NCI-H526 (cell line): Measurements from ENCODE around the gene ESM1.

ENCODE experiments used
- DNase-seq, 2 experiments: peaks; one replicate each; lab custom pipeline; 2025; lab: John Stamatoyannopoulos, UW

The ESM1 gene

DNA sequence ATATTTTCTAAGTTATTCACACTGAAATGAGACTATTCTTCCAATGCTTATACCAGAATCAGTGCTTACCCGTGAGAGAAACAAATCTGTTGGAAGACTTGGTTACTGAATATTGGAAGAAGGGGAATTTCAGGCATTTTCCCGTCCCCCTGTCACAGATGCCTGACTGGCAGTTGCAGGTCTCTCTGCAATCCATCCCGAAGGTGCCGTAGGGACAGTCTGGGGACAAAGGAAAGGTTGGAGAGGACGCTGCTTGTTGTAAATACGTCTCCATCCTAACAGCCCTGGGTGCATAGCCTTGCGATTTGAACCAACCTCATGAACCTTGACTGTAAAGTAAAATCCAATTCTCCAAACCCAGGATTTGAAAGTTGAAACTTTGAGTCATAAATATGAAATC is 3.5 kb downstream of the ESM1 start:
- DNase-seq, result no peak

DNA sequence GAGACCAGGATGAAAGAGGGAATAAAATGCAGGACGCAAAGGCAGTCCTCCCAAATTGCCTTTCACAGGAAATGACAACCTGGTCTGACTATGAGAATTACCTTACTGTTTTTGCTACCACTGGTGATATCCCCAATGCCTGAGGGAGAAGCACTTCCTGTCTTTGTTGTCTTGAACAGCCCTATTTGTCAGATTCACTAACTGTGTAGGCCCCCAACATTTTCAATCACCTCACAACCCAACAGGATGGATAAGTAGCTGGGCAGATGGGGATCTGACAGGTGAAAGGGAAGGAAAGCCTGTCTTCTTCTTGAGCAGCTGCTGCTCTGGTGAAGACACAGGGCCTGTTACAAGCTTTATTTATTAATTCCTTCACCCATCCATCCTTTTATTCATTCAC is 9.7 kb downstream of the ESM1 start:
- DNase-seq, result no peak

DNA sequence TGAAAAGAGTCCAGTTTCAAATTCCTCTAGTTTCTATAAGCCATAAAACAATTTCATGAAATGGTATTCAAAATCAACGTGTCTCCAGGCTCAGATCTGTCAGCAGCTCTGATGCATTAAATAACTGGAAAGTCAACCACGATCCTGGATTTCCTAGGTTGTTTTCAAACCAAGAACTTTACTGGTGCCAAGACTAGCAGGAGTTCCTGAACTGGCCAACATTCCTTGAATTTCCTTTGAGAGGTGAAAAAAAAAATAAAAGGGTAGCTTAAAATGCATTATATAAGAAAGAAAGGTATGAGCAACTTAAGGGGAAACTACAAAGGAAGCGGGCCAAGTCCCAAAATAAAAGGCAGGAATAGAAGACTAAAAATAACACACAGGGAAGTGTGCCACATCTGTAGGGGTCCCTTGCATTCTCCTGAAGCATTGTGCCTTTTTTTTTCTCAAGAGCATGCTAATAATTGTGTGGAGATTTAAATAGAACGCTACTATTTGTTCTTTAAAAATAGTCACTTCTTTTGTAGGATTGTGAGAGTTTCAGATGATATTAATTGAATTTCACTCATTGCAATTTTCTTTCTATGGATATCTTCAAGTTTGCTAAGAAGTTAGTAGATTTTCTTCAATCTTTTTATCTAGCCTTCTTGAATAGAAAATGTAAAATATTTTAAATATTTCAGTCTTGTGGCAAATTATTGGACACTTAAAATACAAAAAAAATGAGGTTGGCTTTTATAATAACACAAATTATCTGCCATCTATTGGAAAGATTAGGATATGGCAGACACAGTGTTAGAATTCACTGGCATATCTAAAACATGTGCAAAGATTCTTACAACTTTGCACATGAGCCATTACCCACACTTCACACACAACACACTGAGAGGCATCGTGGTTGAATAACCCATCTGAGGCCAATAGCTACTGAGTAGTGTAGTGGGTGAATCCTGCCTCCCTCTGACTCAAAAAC is 15.3 kb downstream of the ESM1 start:
- DNase-seq, result no peak

DNA sequence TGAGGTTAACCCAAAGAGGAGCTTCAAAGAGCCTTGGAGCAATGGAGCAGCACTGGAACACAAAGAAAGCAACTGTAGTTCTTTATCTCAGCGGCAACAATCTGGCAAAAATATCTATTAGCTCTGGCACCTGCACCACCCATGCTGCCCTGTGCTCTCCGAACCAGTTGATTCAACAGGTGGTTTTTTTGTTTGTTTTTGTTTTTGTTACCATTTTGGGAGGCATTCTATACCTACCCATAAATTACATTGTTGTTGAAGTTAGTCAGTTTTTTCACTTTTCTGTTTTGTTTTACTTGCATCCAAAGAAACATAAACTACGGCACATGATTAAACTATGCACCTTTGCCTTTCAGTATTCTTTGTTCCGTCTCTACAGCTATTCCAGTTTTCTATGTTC is 16.2 kb downstream of the ESM1 start:
- no peak for DNase-seq

DNA sequence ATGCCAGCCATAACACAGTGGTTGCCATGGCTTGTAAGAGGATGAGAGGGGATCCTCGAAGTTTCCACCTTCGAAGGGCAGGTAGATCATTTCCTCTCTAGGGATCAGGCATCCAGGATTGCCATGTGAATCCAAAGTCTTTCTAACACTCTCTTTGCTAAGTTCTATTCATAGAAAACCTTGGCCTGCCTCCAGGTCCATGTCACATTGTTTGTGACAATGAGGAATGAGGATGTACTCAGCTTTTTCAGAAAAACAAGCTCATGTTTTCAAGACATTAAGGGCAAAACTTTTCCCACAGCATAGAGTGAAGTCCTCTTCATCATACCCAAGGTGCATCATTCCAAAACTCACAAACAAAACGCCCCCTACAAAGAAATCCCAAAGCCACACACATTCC is 19.6 kb downstream of the ESM1 start:
- DNase-seq, result no peak

DNA sequence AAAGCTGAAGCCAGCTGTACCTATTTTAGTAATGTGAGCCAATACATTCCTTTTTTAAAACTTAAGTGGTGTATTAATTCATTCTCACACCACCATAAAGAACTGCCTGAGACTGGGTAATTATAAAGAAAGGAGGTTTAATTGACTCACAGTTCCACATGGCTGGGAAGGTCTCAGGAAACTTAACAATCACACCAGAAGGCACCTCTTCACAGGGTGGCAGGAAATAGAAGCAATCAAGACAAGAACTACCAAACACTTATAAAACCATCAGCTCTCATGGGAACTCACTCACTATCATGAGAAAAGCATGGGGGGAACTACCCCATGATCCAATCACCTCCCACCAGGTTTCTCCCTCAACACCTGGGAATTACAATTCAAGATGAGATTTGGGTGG is 21.0 kb downstream of the ESM1 start:
- no peak for DNase-seq

DNA sequence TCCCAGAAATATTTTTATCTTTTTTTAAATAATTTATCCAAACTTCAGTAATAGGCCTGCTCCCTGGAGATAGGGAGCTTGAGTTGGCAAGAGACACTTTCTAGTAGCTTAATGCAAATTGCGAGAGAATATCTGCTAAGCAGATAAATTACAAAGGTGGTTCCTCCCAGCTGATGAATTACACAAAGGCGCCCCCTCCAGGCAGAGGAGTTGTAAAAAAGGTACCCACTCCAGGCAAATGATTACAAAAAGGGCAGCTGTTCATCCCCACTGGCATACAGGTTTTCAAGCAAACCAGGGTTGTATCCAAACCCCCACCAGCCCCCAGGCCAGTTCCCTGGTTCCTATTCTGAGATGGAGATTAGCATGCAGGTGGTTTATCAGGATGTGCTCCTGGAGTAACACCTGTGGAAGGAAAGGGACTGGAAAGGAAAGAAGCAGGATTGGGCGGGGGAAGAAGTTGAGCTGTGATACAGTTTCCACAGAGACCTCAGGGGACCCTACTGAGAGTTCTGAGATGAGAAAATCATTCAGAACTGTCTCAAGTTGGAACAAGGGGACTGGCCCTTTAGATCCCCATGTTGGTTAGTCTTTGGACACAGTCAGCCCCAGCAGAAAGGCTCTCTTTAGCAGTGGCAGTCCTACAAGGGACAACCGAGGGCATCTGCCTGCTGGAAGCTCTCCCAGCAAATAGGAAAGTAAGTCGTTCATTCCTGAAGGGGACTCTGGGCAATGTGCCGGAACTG is 25.5 kb downstream of the ESM1 start:
- DNase-seq, result peak in 1 of 2 experiments; percentile 4

DNA sequence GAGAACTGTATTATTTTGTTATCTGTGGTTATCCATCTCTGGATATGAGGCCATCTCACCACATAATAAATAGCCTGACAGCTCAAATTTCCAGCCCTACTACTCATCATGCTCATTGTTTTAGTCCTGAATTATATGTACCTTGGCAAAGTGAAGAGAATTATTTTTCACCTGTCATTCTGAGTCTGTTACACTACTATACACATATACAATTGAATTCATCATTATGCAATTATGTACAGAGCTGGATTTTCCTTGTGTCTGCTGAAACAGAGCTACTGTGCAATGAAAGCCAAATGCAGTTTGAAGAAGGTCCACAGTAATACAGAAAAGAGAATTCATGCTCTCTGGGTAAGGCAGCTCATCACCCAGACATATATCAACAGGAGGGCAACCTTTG is 28.5 kb downstream of the ESM1 start:
- DNase-seq, result no peak

DNA sequence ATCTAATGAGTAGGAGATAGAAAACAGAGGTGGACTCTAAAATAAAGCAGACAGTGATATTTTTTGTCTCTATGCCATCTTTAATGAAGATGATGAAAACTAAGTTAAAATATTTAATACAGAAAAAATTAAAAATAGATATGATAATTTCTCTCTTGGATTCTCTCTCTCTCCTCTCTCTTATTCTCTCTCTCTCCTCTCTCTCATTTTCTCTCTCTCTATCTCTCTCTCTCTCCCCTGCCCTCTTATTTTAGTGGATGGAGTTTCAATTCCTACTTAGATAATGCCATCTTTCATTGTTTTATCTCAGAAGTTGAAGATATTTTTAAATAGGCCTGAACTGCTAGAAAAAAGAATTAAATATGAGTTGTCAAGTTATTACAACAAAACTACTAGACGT is 38.2 kb downstream of the ESM1 start:
- DNase-seq, result no peak

DNA sequence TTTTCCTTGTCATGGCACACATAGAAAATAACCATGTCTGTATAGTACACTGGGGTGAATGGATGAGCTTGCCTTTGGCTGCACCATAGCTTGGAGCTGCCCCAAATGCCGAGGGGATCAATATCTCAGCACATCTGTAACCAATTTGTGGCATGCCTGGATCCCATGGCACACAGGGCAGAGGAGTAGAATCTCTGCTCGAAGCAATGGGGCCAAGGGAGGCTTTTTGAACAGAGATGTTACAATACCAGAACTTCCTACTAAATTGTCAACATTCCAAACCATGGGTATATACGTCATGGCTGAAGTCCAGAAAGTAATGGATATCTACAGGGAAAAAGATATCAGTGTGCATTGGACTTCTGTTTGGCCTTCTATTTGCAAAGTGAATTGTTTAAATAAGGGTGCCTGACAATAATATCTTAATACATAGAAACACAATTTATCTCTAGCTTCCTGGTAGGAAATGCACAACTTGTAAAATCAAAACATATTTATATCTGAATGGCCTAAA is 39.0 kb downstream of the ESM1 start:
- DNase-seq, result no peak

DNA sequence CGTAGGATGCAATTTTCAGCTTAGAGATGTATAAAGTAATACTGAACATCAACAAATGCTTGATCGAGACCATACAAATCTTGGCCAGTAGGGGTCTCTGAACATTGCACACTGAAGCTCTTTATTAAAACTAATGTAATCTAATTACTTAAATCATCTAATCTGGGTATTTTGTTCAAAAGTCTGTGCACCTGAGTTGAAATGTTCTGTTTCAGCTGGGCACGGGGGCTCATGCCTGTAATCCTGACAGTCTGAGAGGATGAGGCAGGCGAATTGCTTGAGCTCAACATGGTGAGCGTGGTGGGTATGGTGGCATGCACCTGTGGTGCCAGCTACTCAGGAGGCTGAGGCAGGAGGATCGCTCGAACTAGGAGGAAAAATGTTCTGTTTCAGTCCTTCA is 41.0 kb downstream of the ESM1 start:
- peak in 1 of 2 experiments; percentile 4 for DNase-seq

DNA sequence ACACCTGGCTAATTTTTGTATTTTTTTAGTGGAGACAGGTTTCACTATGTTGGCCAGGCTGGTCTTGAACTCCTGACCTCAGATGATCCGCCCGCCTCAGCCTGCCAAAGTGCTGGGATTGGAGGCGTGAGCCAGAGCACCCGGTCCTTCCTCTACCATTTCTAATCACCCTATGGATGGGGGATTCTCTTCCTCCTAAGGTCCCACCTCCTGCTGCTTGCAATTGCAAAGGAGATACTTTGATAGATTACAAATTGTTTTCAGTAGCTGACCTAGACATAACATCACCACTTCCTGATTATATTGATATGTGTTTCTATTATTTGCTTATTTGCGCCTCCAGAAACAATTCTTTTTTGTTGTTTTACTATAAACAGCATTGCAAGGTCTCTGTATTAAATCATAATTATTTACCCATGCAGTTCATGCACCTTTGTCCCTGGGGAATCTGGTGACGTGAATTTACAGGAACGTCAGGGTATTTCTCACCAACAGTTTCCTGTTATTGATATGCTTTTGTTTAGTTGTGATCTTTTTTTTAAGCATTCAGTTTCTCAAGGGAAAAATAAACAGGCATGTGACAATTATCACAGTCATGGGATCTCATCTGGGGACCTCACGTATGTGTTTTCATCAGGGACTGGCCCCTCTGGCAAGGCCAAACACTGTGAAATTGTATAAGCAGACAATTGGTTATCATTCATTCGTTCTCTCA is 43.2 kb downstream of the ESM1 start:
- no peak for DNase-seq

DNA sequence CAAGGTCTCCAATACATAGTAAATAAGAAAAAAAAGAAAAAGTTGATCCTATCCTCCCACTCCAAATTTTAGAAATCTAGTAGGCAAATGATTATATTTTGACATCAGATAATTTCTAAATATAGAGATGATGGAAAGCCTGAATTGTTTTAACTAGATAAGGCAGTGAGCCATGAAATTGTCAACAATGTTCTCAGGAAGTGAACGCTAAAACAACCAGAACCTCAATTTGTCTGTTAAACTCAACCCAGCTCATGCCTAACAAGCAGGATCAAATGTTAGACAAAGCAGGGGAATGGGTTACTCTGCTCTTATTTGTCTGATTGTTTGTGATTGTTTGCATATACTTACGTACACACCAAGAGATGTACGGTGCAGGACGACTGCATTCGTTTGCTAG is 49.2 kb downstream of the ESM1 start:
- no peak for DNase-seq

DNA sequence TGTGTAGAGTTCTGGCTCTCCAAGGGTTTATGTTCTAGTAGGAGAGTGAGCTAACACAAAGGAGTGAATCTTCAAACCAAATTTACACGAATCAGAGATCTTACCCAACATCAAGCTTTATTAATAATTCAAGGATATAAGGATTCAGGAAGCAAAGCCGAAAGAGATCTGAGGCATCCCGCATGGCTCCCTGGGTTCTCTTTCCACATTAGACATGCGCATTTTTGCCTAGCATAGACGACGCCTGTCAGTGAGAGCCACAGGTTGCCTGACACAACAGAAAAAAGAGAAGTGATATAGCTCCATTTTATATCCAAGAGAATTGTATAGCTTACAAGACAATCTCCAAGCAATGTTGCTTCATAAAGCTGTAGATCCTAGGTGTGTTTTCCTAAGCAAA is 52.6 kb downstream of the ESM1 start:
- DNase-seq, result no peak

DNA sequence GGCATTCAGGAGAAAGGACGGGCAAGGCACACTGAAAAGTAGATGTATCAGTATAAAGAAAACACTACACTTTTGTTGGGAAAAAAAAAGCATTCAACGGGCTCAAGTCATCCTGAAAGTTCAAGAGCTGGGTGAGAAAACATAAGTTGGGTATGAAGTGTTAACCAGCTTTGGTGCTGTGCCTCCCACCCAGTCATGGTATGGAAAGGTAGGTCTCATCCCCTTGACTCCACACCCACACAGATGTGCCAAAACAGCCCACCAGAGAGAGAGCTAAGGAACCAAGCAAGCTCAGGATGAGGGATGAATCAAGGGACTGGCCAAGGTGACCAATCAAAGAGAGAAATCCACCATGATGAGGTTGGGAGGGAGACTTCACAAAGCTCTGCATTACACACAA is 54.7 kb downstream of the ESM1 start:
- no peak for DNase-seq
